Measurements from ENCODE around the gene SIRT2. TPM values are rescaled to one million over a fixed set of nuclear protein-coding genes. Genes with fewer than 3 reads are reported as not detected.
A peak's percentile ranks its signal among the peaks of the same experiment; 100 is the strongest.

The SIRT2 gene
- total RNA-seq, 4 donors from 2014 or later: 208 to 327 (median 285) TPM

GRCh38 chr19:38869160-38869835 lies 30.1 kb downstream of the SIRT2 start:
- ATAC-seq (peak in 1 of 2 donors; percentile 16), DNase-seq (no peak)
- peak overlapping the region; percentile 33 to 56 (median 48) for H3K4me3 ChIP-seq
- H3K9me3 ChIP-seq: no peaks in the 10 kb centered on the region
- no peaks in the 10 kb centered on the region for H3K27me3 ChIP-seq
- in situ Hi-C loops (cut with MboI; ENCODE audit: low sequenced_read_pairs in 4 of 4): no loop called here
- intact Hi-C loops (cut with DNase I; ENCODE audit: low total_unique reads): no loop called here
- peaks cover 6% of the 10 kb centered on the region in 2 donors for H3K4me1 ChIP-seq
- peak overlapping the region; percentile 20 to 65 (median 47) for H3K27ac ChIP-seq
- H3K36me3 ChIP-seq: no peaks in the 10 kb centered on the region
- TF ChIP-seq POLR2A (IDR thresholded peaks at IDR 0.05): no peak
- TF ChIP-seq CTCF (IDR thresholded peaks at IDR 0.05 in 4 of 5, conservative IDR thresholded peaks at IDR 0.05 in 1 of 5): no peak

- in situ Hi-C loops (cut with MboI; ENCODE audit: low sequenced_read_pairs in 4 of 4) (no loop called here), intact Hi-C loops (cut with DNase I; ENCODE audit: low total_unique reads) (no loop called here)
- H3K4me1 ChIP-seq: peaks cover 4 to 6% of the 10 kb centered on the region in 2 donors
- no peaks in the 10 kb centered on the region for H3K27me3 ChIP-seq
- ATAC-seq (no peak), DNase-seq (no peak)
- H3K9me3 ChIP-seq: no peaks in the 10 kb centered on the region
- H3K4me3 ChIP-seq: no peak overlapping the region
- TF ChIP-seq CTCF (IDR thresholded peaks at IDR 0.05 in 4 of 5, conservative IDR thresholded peaks at IDR 0.05 in 1 of 5) (no peak), POLR2A (IDR thresholded peaks at IDR 0.05) (no peak)
- H3K27ac ChIP-seq: no peak overlapping the region
- H3K36me3 ChIP-seq: no peaks in the 10 kb centered on the region
Measured at GRCh38 chr19:38868551-38868950, 30.9 kb downstream of the SIRT2 start.

DNA sequence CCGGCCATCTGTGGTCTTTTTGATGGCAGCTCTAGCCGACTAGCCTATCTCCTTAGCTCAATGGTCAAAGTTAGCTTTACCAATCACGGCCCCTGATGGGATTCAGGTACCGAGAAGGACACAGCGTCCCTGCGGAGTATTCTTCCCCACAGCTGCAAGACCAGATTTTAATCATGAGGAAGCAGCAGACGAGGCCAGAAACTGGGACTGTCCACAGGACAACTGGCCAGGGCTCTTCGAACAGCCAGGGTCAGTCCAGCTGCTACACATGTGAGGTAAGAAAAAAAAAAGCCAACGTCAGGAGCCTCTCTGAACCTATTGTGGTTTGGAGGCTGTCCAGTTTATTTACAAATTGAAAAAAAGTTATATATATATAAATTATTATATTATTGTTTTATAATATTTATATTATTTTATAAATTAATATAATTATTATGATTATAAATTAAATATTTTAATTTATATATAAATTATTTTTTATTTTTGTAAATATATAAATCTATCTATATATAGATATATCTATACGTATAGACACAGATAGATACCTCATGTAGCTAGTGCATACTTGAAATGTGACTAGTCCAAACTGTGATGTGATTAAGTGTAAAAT lies 32.1 kb downstream of the SIRT2 start:
- ATAC-seq (no peak), DNase-seq (no peak)
- Histone ChIP-seq H3K27me3 (no peaks in the 10 kb centered on the region), H3K27ac (peak overlapping the region in 1 of 4 donors; percentile 29), H3K4me1 (peaks cover 9 to 18% of the 10 kb centered on the region in 2 donors), H3K4me3 (no peak overlapping the region), H3K36me3 (no peaks in the 10 kb centered on the region), H3K9me3 (no peaks in the 10 kb centered on the region)
- TF ChIP-seq POLR2A (IDR thresholded peaks at IDR 0.05) (no peak), CTCF (IDR thresholded peaks at IDR 0.05 in 4 of 5, conservative IDR thresholded peaks at IDR 0.05 in 1 of 5) (no peak)
- in situ Hi-C loops (cut with MboI; ENCODE audit: low sequenced_read_pairs in 4 of 4): no loop called here
- intact Hi-C loops (cut with DNase I; ENCODE audit: low total_unique reads): no loop called here

DNA sequence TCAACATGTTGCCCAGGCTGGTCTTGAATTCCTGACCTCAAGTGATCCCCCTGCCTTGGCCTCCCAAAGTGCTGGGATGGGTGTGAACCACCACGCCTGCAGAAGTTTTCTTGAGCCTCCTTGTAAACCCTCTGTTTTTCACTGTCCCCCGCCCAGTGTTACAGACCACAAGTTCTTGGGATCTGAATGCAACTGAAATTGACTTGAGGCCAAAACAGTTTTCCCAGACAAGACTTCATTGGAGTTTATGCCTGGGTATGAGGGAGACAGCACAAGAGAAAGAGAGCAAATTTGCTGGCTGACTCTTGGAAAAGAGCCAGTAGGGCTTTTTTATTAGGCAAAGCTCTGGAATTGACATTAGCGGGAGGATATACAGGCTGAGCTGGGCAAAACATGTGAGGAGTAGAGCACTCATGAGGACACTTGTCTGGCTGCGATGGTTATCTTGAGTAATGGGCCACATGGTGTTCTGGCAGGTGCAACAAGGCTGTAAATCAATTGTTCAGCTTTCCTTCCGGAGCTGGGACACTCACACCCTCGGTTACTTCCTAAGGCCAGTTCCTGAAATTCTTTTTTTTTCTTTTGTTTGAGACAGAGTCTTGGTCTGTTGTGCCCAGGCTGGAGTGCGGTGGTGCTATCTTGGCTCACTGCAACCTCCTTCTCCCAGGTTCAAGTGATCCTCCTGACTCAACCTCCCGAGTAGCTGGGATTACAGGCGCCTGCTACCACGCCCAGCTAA lies 36.9 kb downstream of the SIRT2 start:
- intact Hi-C loops (cut with DNase I; ENCODE audit: low total_unique reads): loop anchor here (1.0 kb wide), 1 partner anchor 10 kb away; no protein-coding TSS in a partner anchor
- ATAC-seq: peak; percentile 99
- Histone ChIP-seq H3K27me3 (no peaks in the 10 kb centered on the region), H3K4me3 (no peak overlapping the region), H3K27ac (peak overlapping the region; percentile 71 to 87 (median 82)), H3K4me1 (peaks cover 16 to 25% of the 10 kb centered on the region in 2 donors), H3K36me3 (no peaks in the 10 kb centered on the region), H3K9me3 (no peaks in the 10 kb centered on the region)
- no peak for TF ChIP-seq CTCF (IDR thresholded peaks at IDR 0.05 in 4 of 5, conservative IDR thresholded peaks at IDR 0.05 in 1 of 5)
- TF ChIP-seq POLR2A (IDR thresholded peaks at IDR 0.05): no peak
- in situ Hi-C loops (cut with MboI; ENCODE audit: low sequenced_read_pairs in 4 of 4): no loop called here
- peak; percentile 78 to 86 for DNase-seq
